ENCODE data around the gene A2M. TPM values are rescaled to one million over a fixed set of nuclear protein-coding genes. Genes with fewer than 3 reads are reported as not detected.

Gene A2M
- polyA plus RNA-seq, 2 of the 4 experiments (the other 2 are of a cell fraction) = not detected

DNA sequence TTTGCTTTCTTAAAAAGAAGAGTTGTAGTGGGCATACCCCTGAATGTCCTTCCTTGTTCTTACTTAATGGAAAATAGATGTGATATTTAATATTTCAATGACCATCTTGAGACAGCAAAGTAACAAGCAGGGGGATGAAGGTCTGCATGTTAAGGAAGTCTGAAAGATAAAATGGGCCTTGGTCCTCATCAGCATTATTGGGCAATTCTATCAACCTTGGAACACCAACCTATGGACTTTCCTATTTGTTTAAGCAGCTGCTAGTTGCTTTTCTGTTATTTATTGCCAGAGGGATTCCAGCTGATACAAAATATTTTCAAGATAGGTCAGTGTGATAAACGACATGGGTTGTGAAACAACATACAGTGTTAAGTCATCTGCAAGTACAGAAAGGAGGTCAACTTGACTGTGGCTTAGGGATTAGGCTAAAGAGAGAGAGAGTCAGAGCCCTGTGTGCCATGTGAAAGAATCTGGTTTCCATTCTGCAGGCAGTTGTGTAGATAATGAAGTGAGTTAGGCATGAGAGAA, 16.4 kb upstream of the A2M start:
- FAIRE-seq (no peak), DNase-seq (ENCODE audit: low read depth in 1 of 2, low spot score in 1 of 2) (peak in 1 of 2 experiments; percentile 20), ATAC-seq (no peak)
- H3K4me1 ChIP-seq = no peaks in the 10 kb centered on the region
- no peak overlapping the region for H3K27ac ChIP-seq
- H3K4me2 ChIP-seq = 0 out of 3 replicates have a peak overlapping the region, but pooled peaks have one; percentile 0
- H3K4me3 ChIP-seq = no peak overlapping the region
- 0% methylated on average over 1 of the region's 1 CpG for WGBS (ENCODE audit: missing lambda C conversion rate)
- POLR2A ChIA-PET = no interaction called here
- TF ChIP-seq MAZ (IDR thresholded peaks at IDR 0.05; ENCODE audit: borderline replicate concordance, low read depth, low read length) = no peak
- TF ChIP-seq FOSL2 (IDR thresholded peaks at IDR 0.05) = no peak
- no peak for TF ChIP-seq FOSL2 (CRISPR knock-in tag; IDR thresholded peaks at IDR 0.05)
- TF ChIP-seq, protein P1, sequence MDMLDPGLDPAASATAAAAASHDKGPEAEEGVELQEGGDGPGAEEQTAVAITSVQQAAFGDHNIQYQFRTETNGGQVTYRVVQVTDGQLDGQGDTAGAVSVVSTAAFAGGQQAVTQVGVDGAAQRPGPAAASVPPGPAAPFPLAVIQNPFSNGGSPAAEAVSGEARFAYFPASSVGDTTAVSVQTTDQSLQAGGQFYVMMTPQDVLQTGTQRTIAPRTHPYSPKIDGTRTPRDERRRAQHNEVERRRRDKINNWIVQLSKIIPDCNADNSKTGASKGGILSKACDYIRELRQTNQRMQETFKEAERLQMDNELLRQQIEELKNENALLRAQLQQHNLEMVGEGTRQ (IDR thresholded peaks at IDR 0.05) = no peak
- no peak for TF ChIP-seq RFX5 (IDR thresholded peaks at IDR 0.05)
- TF ChIP-seq, protein P2, sequence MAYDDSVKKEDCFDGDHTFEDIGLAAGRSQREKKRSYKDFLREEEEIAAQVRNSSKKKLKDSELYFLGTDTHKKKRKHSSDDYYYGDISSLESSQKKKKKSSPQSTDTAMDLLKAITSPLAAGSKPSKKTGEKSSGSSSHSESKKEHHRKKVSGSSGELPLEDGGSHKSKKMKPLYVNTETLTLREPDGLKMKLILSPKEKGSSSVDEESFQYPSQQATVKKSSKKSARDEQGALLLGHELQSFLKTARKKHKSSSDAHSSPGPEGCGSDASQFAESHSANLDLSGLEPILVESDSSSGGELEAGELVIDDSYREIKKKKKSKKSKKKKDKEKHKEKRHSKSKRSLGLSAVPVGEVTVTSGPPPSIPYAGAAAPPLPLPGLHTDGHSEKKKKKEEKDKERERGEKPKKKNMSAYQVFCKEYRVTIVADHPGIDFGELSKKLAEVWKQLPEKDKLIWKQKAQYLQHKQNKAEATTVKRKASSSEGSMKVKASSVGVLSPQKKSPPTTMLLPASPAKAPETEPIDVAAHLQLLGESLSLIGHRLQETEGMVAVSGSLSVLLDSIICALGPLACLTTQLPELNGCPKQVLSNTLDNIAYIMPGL (CRISPR knock-in tag; IDR thresholded peaks at IDR 0.05; ENCODE audit: borderline replicate concordance) = no peak
- TF ChIP-seq, protein P3, sequence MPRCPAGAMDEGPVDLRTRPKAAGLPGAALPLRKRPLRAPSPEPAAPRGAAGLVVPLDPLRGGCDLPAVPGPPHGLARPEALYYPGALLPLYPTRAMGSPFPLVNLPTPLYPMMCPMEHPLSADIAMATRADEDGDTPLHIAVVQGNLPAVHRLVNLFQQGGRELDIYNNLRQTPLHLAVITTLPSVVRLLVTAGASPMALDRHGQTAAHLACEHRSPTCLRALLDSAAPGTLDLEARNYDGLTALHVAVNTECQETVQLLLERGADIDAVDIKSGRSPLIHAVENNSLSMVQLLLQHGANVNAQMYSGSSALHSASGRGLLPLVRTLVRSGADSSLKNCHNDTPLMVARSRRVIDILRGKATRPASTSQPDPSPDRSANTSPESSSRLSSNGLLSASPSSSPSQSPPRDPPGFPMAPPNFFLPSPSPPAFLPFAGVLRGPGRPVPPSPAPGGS (IDR thresholded peaks at IDR 0.05) = no peak
- no peak for TF ChIP-seq HEYL (CRISPR knock-in tag; IDR thresholded peaks at IDR 0.05)
- TF ChIP-seq, protein P4, sequence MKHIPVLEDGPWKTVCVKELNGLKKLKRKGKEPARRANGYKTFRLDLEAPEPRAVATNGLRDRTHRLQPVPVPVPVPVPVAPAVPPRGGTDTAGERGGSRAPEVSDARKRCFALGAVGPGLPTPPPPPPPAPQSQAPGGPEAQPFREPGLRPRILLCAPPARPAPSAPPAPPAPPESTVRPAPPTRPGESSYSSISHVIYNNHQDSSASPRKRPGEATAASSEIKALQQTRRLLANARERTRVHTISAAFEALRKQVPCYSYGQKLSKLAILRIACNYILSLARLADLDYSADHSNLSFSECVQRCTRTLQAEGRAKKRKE (CRISPR knock-in tag; IDR thresholded peaks at IDR 0.05; ENCODE audit: low read depth) = no peak
- TF ChIP-seq RNF2 (IDR thresholded peaks at IDR 0.05; ENCODE audit: borderline replicate concordance, low read depth) = no peak
- TF ChIP-seq ZC3H11A (IDR thresholded peaks at IDR 0.05) = no peak
- TF ChIP-seq SMC3 (IDR thresholded peaks at IDR 0.05) = no peak
- no peak for TF ChIP-seq CBX2 (IDR thresholded peaks at IDR 0.05; ENCODE audit: borderline replicate concordance, low read depth)
- TF ChIP-seq TFCP2L1 (CRISPR knock-in tag; IDR thresholded peaks at IDR 0.05) = no peak
- no peak for TF ChIP-seq ZSCAN20 (CRISPR knock-in tag; IDR thresholded peaks at IDR 0.05)
- TF ChIP-seq, protein P5, sequence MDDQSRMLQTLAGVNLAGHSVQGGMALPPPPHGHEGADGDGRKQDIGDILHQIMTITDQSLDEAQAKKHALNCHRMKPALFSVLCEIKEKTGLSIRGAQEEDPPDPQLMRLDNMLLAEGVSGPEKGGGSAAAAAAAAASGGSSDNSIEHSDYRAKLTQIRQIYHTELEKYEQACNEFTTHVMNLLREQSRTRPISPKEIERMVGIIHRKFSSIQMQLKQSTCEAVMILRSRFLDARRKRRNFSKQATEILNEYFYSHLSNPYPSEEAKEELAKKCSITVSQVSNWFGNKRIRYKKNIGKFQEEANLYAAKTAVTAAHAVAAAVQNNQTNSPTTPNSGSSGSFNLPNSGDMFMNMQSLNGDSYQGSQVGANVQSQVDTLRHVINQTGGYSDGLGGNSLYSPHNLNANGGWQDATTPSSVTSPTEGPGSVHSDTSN (IDR thresholded peaks at IDR 0.05) = no peak
- no peak for TF ChIP-seq ZNF302 (CRISPR knock-in tag; IDR thresholded peaks at IDR 0.05)
- no peak for TF ChIP-seq POLR2AphosphoS2 (conservative IDR thresholded peaks at IDR 0.05; ENCODE audit: low read length)
- TF ChIP-seq MYC (IDR thresholded peaks at IDR 0.05; ENCODE audit: borderline replicate concordance, low read length) = no peak
- H3K9me3 ChIP-seq = 0 out of 3 replicates have a peak, but pooled peaks cover 5% of the 10 kb centered on the region
- CTCF ChIA-PET = no interaction called here

DNA sequence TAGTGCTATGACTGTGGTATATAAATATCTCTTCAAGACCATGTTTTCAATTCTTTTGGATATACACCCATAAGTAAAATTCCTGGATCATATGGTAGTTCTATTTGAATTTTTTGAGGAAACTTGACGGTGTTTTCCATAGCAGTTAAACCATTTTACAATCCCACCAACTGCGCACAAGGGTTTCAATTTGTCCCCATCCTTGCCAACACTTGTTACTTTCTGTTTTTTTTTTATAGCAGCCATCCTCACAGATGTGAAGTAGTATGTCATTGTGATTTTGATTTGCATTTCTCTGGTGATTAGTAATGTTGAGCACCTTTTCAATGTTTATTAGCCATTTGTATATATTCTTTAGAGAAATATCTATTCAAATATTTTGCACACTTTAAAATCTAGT, 14.5 kb upstream of the A2M start:
- DNase-seq (ENCODE audit: low read depth in 1 of 2, low spot score in 1 of 2) = no peak
- ATAC-seq = no peak
- POLR2A ChIA-PET = no interaction called here
- CTCF ChIA-PET = no interaction called here
- Histone ChIP-seq H3K9me3 (0 out of 3 replicates have a peak, but pooled peaks cover 5% of the 10 kb centered on the region), H3K4me1 (no peaks in the 10 kb centered on the region), H3K4me2 (no peak overlapping the region), H3K27ac (no peak overlapping the region), H3K4me3 (no peak overlapping the region)
- TF ChIP-seq RNF2 (IDR thresholded peaks at IDR 0.05; ENCODE audit: borderline replicate concordance, low read depth) (no peak), RAD21 (conservative IDR thresholded peaks at IDR 0.05 in 1 of 2, IDR thresholded peaks at IDR 0.05 in 1 of 2) (no peak), SMC3 (IDR thresholded peaks at IDR 0.05) (no peak), NFE2L2 (conservative IDR thresholded peaks at IDR 0.05; ENCODE audit: low read length) (no peak), TP53 (CRISPR knock-in tag; IDR thresholded peaks at IDR 0.05) (no peak), JUN (IDR thresholded peaks at IDR 0.05) (no peak), CHD4 (IDR thresholded peaks at IDR 0.05; ENCODE audit: borderline replicate concordance) (no peak), ZNF302 (CRISPR knock-in tag; IDR thresholded peaks at IDR 0.05) (no peak), POLR2AphosphoS2 (conservative IDR thresholded peaks at IDR 0.05; ENCODE audit: low read length) (no peak)
- TF ChIP-seq, protein P6, sequence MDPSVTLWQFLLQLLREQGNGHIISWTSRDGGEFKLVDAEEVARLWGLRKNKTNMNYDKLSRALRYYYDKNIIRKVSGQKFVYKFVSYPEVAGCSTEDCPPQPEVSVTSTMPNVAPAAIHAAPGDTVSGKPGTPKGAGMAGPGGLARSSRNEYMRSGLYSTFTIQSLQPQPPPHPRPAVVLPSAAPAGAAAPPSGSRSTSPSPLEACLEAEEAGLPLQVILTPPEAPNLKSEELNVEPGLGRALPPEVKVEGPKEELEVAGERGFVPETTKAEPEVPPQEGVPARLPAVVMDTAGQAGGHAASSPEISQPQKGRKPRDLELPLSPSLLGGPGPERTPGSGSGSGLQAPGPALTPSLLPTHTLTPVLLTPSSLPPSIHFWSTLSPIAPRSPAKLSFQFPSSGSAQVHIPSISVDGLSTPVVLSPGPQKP (IDR thresholded peaks at IDR 0.05; ENCODE audit: low read depth, low read length) = no peak
- 49% methylated on average over 2 of the region's 2 CpGs for WGBS (ENCODE audit: missing lambda C conversion rate)
- FAIRE-seq = no peak
